Measurements from ENCODE around the gene CALD1.

Gene CALD1

GRCh38 chr7:134986363-134987251 lies 207.2 kb downstream of the CALD1 start, which contains the start of gene AGBL3:
Gene AGBL3, plus strand, starts transcription at chr7:134986508. Its CDS starts 1,426 bp downstream, at chr7:134987934.
- H3K4me3 ChIP-seq (replicated peaks; ENCODE audit: low read depth, low read length), result peak within 1 kb of the TSS; percentile 75
- DNase-seq (ENCODE audit: extremely low read depth, low read depth), result peak; percentile 91
- TF ChIP-seq, protein P1, sequence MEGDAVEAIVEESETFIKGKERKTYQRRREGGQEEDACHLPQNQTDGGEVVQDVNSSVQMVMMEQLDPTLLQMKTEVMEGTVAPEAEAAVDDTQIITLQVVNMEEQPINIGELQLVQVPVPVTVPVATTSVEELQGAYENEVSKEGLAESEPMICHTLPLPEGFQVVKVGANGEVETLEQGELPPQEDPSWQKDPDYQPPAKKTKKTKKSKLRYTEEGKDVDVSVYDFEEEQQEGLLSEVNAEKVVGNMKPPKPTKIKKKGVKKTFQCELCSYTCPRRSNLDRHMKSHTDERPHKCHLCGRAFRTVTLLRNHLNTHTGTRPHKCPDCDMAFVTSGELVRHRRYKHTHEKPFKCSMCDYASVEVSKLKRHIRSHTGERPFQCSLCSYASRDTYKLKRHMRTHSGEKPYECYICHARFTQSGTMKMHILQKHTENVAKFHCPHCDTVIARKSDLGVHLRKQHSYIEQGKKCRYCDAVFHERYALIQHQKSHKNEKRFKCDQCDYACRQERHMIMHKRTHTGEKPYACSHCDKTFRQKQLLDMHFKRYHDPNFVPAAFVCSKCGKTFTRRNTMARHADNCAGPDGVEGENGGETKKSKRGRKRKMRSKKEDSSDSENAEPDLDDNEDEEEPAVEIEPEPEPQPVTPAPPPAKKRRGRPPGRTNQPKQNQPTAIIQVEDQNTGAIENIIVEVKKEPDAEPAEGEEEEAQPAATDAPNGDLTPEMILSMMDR (IDR thresholded peaks at IDR 0.05; ENCODE audit: low read depth, low read length, missing control alignments), result peak; percentile 64

DNA sequence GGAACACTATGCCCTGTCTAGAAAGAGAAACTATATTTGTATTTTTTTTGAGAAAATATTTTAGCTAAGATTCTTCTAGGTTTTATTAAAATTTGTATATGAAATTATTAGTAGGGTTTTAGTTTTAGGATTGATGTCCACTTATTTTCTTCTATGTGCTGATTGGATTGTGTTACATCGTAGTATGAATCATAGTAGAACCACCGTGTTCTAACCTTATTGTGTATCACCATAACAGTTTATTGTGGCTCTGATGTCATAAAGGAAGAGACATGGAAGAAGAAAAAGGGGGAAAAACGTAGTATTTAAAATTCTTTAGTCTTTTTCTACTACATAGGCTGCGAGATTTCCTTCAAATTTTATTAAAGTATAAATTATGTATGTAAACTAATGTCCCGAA lies 208.7 kb downstream of the CALD1 start:
- H3K4me3 ChIP-seq (replicated peaks; ENCODE audit: low read depth, low read length), result no peak overlapping the region; the same call in 1 of the 2 replicates
- DNase-seq (ENCODE audit: extremely low read depth, low read depth), result no peak
- TF ChIP-seq, protein P1 (IDR thresholded peaks at IDR 0.05; ENCODE audit: low read depth, low read length, missing control alignments), result no peak

GRCh38 chr7:134991469-134992339 lies 212.3 kb downstream of the CALD1 start:
- no peak overlapping the region for H3K4me3 ChIP-seq (replicated peaks; ENCODE audit: low read depth, low read length)
- DNase-seq (ENCODE audit: extremely low read depth, low read depth), result no peak
- TF ChIP-seq, protein P1 (IDR thresholded peaks at IDR 0.05; ENCODE audit: low read depth, low read length, missing control alignments), result no peak

GRCh38 chr7:134992626-134993179 lies 213.3 kb downstream of the CALD1 start:
- TF ChIP-seq, protein P1 (IDR thresholded peaks at IDR 0.05; ENCODE audit: low read depth, low read length, missing control alignments), result no peak
- no peak for DNase-seq (ENCODE audit: extremely low read depth, low read depth)
- H3K4me3 ChIP-seq (replicated peaks; ENCODE audit: low read depth, low read length), result no peak overlapping the region

DNA sequence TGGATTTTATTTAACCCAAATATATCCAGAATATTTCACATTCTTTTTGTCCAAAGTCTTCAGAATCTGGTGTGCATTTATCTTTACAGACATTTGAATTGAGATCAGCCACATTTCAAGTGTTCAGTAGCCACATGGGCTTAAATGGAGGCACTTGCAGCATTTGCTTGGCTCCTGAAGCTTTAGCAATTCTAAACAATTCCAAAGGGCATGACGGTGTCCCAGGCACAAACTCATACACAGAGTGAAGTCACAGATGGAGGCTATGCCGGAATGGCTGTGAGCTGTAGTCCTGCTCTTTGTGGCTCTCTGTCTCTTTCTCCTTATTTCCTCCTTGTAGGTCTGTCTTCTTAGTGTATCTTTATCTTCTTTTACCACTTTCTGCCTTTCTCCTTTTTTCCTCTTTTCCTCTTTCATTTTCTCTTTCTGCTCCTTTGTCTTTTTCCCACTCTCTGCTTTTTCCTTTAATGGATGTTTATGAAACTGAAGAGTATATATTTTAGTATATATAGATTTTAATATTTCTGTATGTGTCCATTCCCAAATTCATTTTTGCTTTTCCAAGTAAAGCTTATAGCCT lies 214.5 kb downstream of the CALD1 start:
- no peak overlapping the region for H3K4me3 ChIP-seq (replicated peaks; ENCODE audit: low read depth, low read length)
- TF ChIP-seq, protein P1 (IDR thresholded peaks at IDR 0.05; ENCODE audit: low read depth, low read length, missing control alignments), result no peak
- no peak for DNase-seq (ENCODE audit: extremely low read depth, low read depth)

Data from HFF-Myc (cell line).